SK-N-SH (cell line): Measurements from ENCODE around the gene NEDD8. TPM values are rescaled to one million over a fixed set of nuclear protein-coding genes. Genes with fewer than 3 reads are reported as not detected.
A peak's percentile ranks its signal among the peaks of the same experiment; 100 is the strongest.

Experiments
- CTCF ChIA-PET: fragments of 300-600, 350-600 bp; formaldehyde crosslinking; extraction: SDS; loops from one replicate; lab custom pipeline; 2021; lab: Yijun Ruan, JAX
- POLR2A ChIA-PET: fragments of 350-600 bp; sonication (Branson Sonifier 250); formaldehyde crosslinking; extraction: SDS; loops from one replicate; lab custom pipeline; 2020; ENCODE audit warnings: antibody characterized with exemption, inconsistent platforms; lab: Yijun Ruan, JAX
- DNase-seq: peaks from one replicate; pipeline ENCODE4 v3.0.0; 2012
- H2AFZ ChIP-seq: fragments of 200-600 bp; sonication (generic); 2 replicates; pipeline ENCODE4 v1.8.1; 2016; ENCODE audit warnings: antibody characterized with exemption, mild to moderate bottlenecking, low read depth
- H3F3A ChIP-seq: fragments of 200-600 bp; sonication (generic); replicated peaks from 2 replicates; pipeline ENCODE3; 2016; ENCODE audit warnings: antibody characterized with exemption, mild to moderate bottlenecking; ENCODE audit not compliant: insufficient read depth
- H3K27ac ChIP-seq, 2 experiments: fragments of 200-500 bp in 1 of 2; fragments of 200-600 bp in 1 of 2; sonication (Bioruptor generic) in 1 of 2; sonication (generic), shearing (Covaris generic) in 1 of 2; 2 replicates each; pipeline versions ENCODE4 v1.5.1 to v1.6.1; 2014 to 2016; ENCODE audit warnings: low read depth in 2 of 2, inconsistent platforms in 1 of 2, low read length in 1 of 2, mild to moderate bottlenecking in 1 of 2, mixed read lengths in 1 of 2
- H3K27me3 ChIP-seq: fragments of 200-600 bp; sonication (generic), shearing (Covaris generic); 2 replicates; pipeline ENCODE4 v1.6.1; 2016; ENCODE audit warnings: mixed run types; ENCODE audit not compliant: insufficient read depth
- H3K36me3 ChIP-seq, 2 experiments: fragments of 200-500 bp in 1 of 2; fragments of 200-600 bp in 1 of 2; sonication (Bioruptor generic) in 1 of 2; sonication (generic) in 1 of 2; replicated peaks in 1 of 2; 2 replicates each; pipeline versions ENCODE3 to v1.5.1; 2014 to 2016; ENCODE audit warnings: low read length in 1 of 2, mild to moderate bottlenecking in 1 of 2; ENCODE audit not compliant: insufficient read depth in 2 of 2, control insufficient read depth in 1 of 2
- H3K4me1 ChIP-seq, 2 experiments: fragments of 200-500 bp in 1 of 2; fragments of 200-600 bp in 1 of 2; sonication (Bioruptor generic) in 1 of 2; sonication (generic), shearing (Covaris generic) in 1 of 2; 2 replicates each; pipeline versions ENCODE4 v1.5.1 to v1.6.1; 2014 to 2016; ENCODE audit warnings: low read depth in 1 of 2, low read length in 1 of 2, mixed run types in 1 of 2; ENCODE audit not compliant: insufficient read depth in 2 of 2, control insufficient read depth in 1 of 2
- H3K4me2 ChIP-seq: fragments of 200-600 bp; sonication (generic), shearing (Covaris generic); 2 replicates; pipeline ENCODE4 v1.6.1; 2017; ENCODE audit warnings: mixed run types
- H3K4me3 ChIP-seq, 2 experiments: fragments of 200-500 bp in 1 of 2; fragments of 200-600 bp in 1 of 2; sonication (Bioruptor generic) in 1 of 2; sonication (generic), shearing (Covaris generic) in 1 of 2; 2 replicates each; pipeline versions ENCODE4 v1.5.1 to v1.8.1; 2014 to 2016; ENCODE audit warnings: low read depth in 2 of 2, inconsistent platforms in 1 of 2, low read length in 1 of 2, mild to moderate bottlenecking in 1 of 2, mixed read lengths in 1 of 2, moderate library complexity in 1 of 2
- H3K79me2 ChIP-seq: fragments of 200-600 bp; sonication (generic); 2 replicates; pipeline ENCODE4 v1.8.1; 2017; ENCODE audit warnings: mild to moderate bottlenecking; ENCODE audit not compliant: insufficient read depth
- H3K9ac ChIP-seq: fragments of 200-600 bp; sonication (generic); 2 replicates; pipeline ENCODE4 v1.6.1; 2017; ENCODE audit warnings: mixed run types
- H3K9me2 ChIP-seq: fragments of 200-600 bp; sonication (generic); 2 replicates; pipeline ENCODE4 v1.6.1; 2017; ENCODE audit warnings: mixed run types
- H3K9me3 ChIP-seq: fragments of 200-600 bp; sonication (generic); 2 replicates; pipeline ENCODE4 v1.6.1; 2017; ENCODE audit warnings: mixed run types, mild to moderate bottlenecking, moderate library complexity
- H4K20me1 ChIP-seq: fragments of 200-600 bp; sonication (generic); 2 replicates; pipeline ENCODE4 v1.6.1; 2017; ENCODE audit warnings: mild to moderate bottlenecking, mixed run types; ENCODE audit not compliant: insufficient read depth
- CHD2 ChIP-seq: fragments of 150-350 bp; IDR thresholded peaks from 2 replicates; pipeline ENCODE4 v1.6.1; 2018; ENCODE audit warnings: low read length; ENCODE audit not compliant: partially characterized antibody
- ELF1 ChIP-seq: IDR thresholded peaks from 2 replicates; pipeline ENCODE4 v1.4.0; 2012
- EP300 ChIP-seq, 2 experiments: IDR thresholded peaks; 2 replicates each; pipeline versions ENCODE4 v1.4.0 to v1.6.1; 2012; ENCODE audit warnings: borderline replicate concordance in 1 of 2, low read depth in 1 of 2, low read length in 1 of 2
- EZH2phosphoT487 ChIP-seq: fragments of 200-600 bp; sonication (generic); IDR thresholded peaks from 2 replicates; pipeline ENCODE4 v1.6.1; 2017; ENCODE audit warnings: low read depth, mixed run types, mild to moderate bottlenecking, antibody characterized with exemption, moderate library complexity, borderline replicate concordance
- FOSL2 ChIP-seq: IDR thresholded peaks from 2 replicates; pipeline ENCODE4 v1.4.0; 2012; ENCODE audit warnings: low read depth, mild to moderate bottlenecking, moderate library complexity, borderline replicate concordance
- GABPA ChIP-seq: IDR thresholded peaks from 2 replicates; pipeline ENCODE4 v1.4.0; 2012; ENCODE audit warnings: low read depth, mild to moderate bottlenecking
- MEF2A ChIP-seq: IDR thresholded peaks from 2 replicates; pipeline ENCODE4 v1.4.0; 2012; ENCODE audit warnings: low read depth, borderline replicate concordance
- MXI1 ChIP-seq: IDR thresholded peaks from 2 replicates; pipeline ENCODE4 v1.6.1; 2012; ENCODE audit warnings: mild to moderate bottlenecking, low read depth, low read length, improper control_type of control experiment
- POLR2AphosphoS5 ChIP-seq: IDR thresholded peaks from 2 replicates; pipeline ENCODE4 v1.6.1; 2012; ENCODE audit warnings: low read depth, low read length
- RAD21 ChIP-seq: IDR thresholded peaks from 2 replicates; pipeline ENCODE4 v1.6.1; 2012; ENCODE audit warnings: mild to moderate bottlenecking, low read length
- RCOR1 ChIP-seq: fragments of 150-350 bp; IDR thresholded peaks from 2 replicates; pipeline ENCODE4 v1.6.1; 2017; ENCODE audit warnings: antibody characterized with exemption, low read length
- RFX5 ChIP-seq: IDR thresholded peaks from 2 replicates; pipeline ENCODE4 v1.6.1; 2012; ENCODE audit warnings: mild to moderate bottlenecking, improper control_type of control experiment, low read length
- RXRA ChIP-seq: IDR thresholded peaks from 2 replicates; pipeline ENCODE4 v1.4.0; 2012; ENCODE audit warnings: low read depth, mild to moderate bottlenecking, borderline replicate concordance
- SIN3A ChIP-seq: IDR thresholded peaks from 2 replicates; pipeline ENCODE4 v1.6.1; 2012; ENCODE audit warnings: low read depth, mild to moderate bottlenecking, low read length, moderate library complexity, borderline replicate concordance
- SMC3 ChIP-seq: IDR thresholded peaks from 2 replicates; pipeline ENCODE4 v1.6.1; 2012; ENCODE audit warnings: low read depth, low read length, improper control_type of control experiment
- TAF1 ChIP-seq: IDR thresholded peaks from 2 replicates; pipeline ENCODE4 v1.6.1; 2012; ENCODE audit warnings: low read depth, mild to moderate bottlenecking, low read length, moderate library complexity, borderline replicate concordance
- TCF12 ChIP-seq: IDR thresholded peaks from 2 replicates; pipeline ENCODE4 v1.4.0; 2012
- TEAD4 ChIP-seq: IDR thresholded peaks from 2 replicates; pipeline ENCODE4 v1.4.0; 2012; ENCODE audit warnings: mild to moderate bottlenecking, borderline replicate concordance; ENCODE audit not compliant: insufficient read depth
- YY1 ChIP-seq: IDR thresholded peaks from 2 replicates; pipeline ENCODE4 v1.4.0; 2012; ENCODE audit warnings: low read depth, mild to moderate bottlenecking
- WGBS: methylation state at CpG from one replicate; pipeline ENCODE4 v1.1.6; 2017; ENCODE audit warnings: low lambda C conversion rate; 5-methylcytosine and 5-hydroxymethylcytosine counted together
- polyA plus RNA-seq, 3 experiments: library from polyadenylated mRNA; depleted of rRNA; stranded (reverse); fragments of >200 nt; gene quantifications; 2 replicates each; pipeline ENCODE4 v1.2.3, GENCODE V29; 2012
- TF ChIP-seq, protein P1 (sequence below): IDR thresholded peaks from 2 replicates; pipeline ENCODE4 v1.4.0; 2012; ENCODE audit warnings: low read depth, borderline replicate concordance
- TF ChIP-seq, protein P2 (sequence below): fragments of 150-350 bp; IDR thresholded peaks from 2 replicates; pipeline ENCODE4 v1.6.1; 2016; ENCODE audit warnings: mild to moderate bottlenecking, low read depth, low read length
- TF ChIP-seq, protein P3 (sequence below): fragments of 150-350 bp; IDR thresholded peaks from 2 replicates; pipeline ENCODE4 v1.6.1; 2017; ENCODE audit warnings: antibody characterized with exemption, low read length, low read depth, borderline replicate concordance

Gene NEDD8
- polyA plus RNA-seq, 1 of the 3 experiments (the other 2 are of a cell fraction), result 534 TPM

DNA sequence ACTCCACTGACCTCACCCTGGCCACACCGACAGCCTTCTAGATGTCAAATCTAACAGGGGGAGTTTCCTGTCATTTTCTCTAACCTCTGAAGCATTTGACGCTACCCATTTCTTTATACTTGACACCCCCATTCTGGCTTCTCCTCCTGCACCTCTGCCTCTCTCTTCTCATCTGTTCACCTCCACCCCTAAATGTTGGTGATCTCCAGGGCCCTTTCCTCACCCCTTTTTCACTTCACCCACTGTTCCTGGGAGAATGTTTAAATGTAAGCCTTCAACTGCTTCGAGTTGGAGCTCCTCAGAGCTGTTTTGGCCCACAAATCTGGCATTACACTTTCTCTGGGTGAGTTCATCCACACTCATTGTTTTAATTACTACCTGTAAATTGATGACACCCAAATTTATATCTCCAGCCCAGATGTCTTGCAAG, 39.7 kb upstream of the NEDD8 start:
- H3K27ac ChIP-seq, result peak overlapping the region in 1 of 2 experiments; percentile 26; a peak in 1 of 4 replicates
- H3K36me3 ChIP-seq, result peaks cover 0 to 17% of the 10 kb centered on the region in 2 experiments
- H3K4me3 ChIP-seq, result peak overlapping the region; percentile 82 to 83
- peak overlapping the region; percentile 96 for H2AFZ ChIP-seq
- POLR2A ChIA-PET, result interaction anchor here (0.6 to 1.7 kb wide), 12 partner anchors 9 to 1200 kb away, joined by 3 to 23 read pairs (median 4); partner anchors contain the start of genes CHMP4A, DHRS1, NOP9 and TINF2
- no peaks in the 10 kb centered on the region for H3K9me3 ChIP-seq
- 1% methylated on average over 3 of the region's 3 CpGs for WGBS
- no peaks in the 10 kb centered on the region for H3K27me3 ChIP-seq
- H4K20me1 ChIP-seq, result no peaks in the 10 kb centered on the region
- CTCF ChIA-PET, result interaction anchor here (0.5 to 4.9 kb wide), 10 partner anchors 10 to 57 kb away, joined by 3 to 37 read pairs (median 4); partner anchors contain the start of genes CIDEB and TINF2
- H3K79me2 ChIP-seq, result no peaks in the 10 kb centered on the region; the same call in 1 of the 2 replicates
- peak overlapping the region; percentile 88 for H3K4me2 ChIP-seq
- H3K9ac ChIP-seq, result peak overlapping the region; percentile 97
- no peak for DNase-seq
- H3K9me2 ChIP-seq, result no peaks in the 10 kb centered on the region
- H3K4me1 ChIP-seq, result peaks cover 6 to 10% of the 10 kb centered on the region in 2 experiments; a peak in 2 of 4 replicates
- H3F3A ChIP-seq, result no peaks in the 10 kb centered on the region
- TF ChIP-seq TAF1, result no peak
- TF ChIP-seq, all 33 proteins: peak for 0

DNA sequence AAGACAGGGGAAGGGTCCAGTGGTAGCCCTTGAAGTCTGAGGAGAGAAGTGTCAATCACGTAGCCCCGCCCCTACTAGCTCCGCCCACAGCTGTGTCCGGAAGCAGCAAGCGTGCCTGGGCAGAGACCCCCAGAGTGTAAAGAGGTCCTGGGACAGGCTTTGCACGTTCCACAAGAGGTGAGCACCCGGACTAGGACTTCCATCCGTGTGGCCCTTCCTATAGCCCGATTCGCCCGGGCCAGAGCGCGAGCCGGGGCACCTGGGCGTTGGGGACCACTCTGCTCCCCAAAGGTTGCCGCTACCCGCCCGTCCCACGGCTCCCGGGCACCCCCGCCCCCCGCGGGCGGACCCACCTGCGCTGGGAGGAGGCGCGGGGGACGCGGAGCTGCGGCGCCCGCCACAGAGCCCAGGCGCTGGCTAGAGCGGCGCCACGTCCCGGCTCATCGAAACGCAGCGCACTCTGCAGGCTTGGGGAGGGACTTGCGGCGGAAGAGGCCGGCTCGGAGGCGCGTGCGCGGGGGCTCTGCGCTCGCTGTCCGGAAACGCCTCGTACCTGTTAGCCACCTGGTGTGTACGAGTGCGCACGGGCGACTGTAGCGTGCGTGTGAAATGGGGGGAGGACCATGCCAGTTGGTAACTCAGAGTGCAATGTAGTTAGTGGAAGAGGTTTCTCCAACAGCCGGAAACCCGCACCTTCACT, 39.1 kb upstream of the NEDD8 start, which contains the start of gene RABGGTA:
TSS of gene RABGGTA (minus strand) at position 464 of the 700 bp plus-strand sequence. CDS start 482 bp downstream, outside the sequence.
- Histone ChIP-seq H3K27me3 (no peaks in the 10 kb centered on the region), H3K4me1 (peaks cover 6 to 10% of the 10 kb centered on the region in 2 experiments; a peak in 2 of 4 replicates), H3K27ac (peak within 1 kb of the TSS; percentile 87 to 95), H3K9me3 (no peaks in the 10 kb centered on the region), H3K36me3 (peaks cover 0 to 22% of the 10 kb centered on the region in 2 experiments), H3K79me2 (no peaks in the 10 kb centered on the region; the same call in 1 of the 2 replicates), H2AFZ (peak within 1 kb of the TSS; percentile 96), H3K4me3 (peak within 1 kb of the TSS; percentile 82 to 83), H3K9me2 (no peaks in the 10 kb centered on the region), H3K4me2 (peak within 1 kb of the TSS; percentile 88), H3F3A (no peaks in the 10 kb centered on the region), H4K20me1 (no peaks in the 10 kb centered on the region), H3K9ac (peak within 1 kb of the TSS; percentile 97)
- WGBS, result 4% methylated on average over 13 of the region's 61 CpGs
- ChIA-PET CTCF (interaction anchor here (0.5 to 4.9 kb wide), 14 partner anchors 8 to 57 kb away, joined by 3 to 37 read pairs (median 4); partner anchors contain the start of genes CIDEB and TINF2), POLR2A (interaction anchor here (0.7 to 1.7 kb wide), 13 partner anchors 9 to 157 kb away, joined by 3 to 23 read pairs (median 4); partner anchors contain the start of genes CHMP4A, DHRS1, MDP1 and NOP9)
- DNase-seq, result peak; percentile 97
- TF ChIP-seq EP300 (IDR thresholded peaks at IDR 0.05; ENCODE audit: borderline replicate concordance in 1 of 2, low read depth in 1 of 2, low read length in 1 of 2), result peak in 1 of 2 experiments; percentile 62; a peak in 2 of 4 replicates
- TF ChIP-seq RAD21, result no peak
- TF ChIP-seq SMC3, result peak; percentile 30; the same call in 1 of the 2 replicates
- TF ChIP-seq POLR2AphosphoS5, result peak; percentile 63
- TF ChIP-seq, protein P1, sequence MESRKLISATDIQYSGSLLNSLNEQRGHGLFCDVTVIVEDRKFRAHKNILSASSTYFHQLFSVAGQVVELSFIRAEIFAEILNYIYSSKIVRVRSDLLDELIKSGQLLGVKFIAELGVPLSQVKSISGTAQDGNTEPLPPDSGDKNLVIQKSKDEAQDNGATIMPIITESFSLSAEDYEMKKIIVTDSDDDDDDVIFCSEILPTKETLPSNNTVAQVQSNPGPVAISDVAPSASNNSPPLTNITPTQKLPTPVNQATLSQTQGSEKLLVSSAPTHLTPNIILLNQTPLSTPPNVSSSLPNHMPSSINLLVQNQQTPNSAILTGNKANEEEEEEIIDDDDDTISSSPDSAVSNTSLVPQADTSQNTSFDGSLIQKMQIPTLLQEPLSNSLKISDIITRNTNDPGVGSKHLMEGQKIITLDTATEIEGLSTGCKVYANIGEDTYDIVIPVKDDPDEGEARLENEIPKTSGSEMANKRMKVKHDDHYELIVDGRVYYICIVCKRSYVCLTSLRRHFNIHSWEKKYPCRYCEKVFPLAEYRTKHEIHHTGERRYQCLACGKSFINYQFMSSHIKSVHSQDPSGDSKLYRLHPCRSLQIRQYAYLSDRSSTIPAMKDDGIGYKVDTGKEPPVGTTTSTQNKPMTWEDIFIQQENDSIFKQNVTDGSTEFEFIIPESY, result no peak
- peak; percentile 68 for TF ChIP-seq GABPA
- peak; percentile 59 for TF ChIP-seq ELF1
- no peak for TF ChIP-seq YY1
- TF ChIP-seq MXI1, result peak; percentile 85; the same call in 1 of the 2 replicates
- TF ChIP-seq FOSL2, result no peak
- TF ChIP-seq SIN3A, result no peak; the same call in 1 of the 2 replicates
- no peak for TF ChIP-seq MEF2A
- peak; percentile 55; the same call in 1 of the 2 replicates for TF ChIP-seq RFX5
- TF ChIP-seq, protein P2, sequence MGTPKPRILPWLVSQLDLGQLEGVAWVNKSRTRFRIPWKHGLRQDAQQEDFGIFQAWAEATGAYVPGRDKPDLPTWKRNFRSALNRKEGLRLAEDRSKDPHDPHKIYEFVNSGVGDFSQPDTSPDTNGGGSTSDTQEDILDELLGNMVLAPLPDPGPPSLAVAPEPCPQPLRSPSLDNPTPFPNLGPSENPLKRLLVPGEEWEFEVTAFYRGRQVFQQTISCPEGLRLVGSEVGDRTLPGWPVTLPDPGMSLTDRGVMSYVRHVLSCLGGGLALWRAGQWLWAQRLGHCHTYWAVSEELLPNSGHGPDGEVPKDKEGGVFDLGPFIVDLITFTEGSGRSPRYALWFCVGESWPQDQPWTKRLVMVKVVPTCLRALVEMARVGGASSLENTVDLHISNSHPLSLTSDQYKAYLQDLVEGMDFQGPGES, result no peak
- TF ChIP-seq TCF12, result no peak
- TF ChIP-seq RCOR1, result peak; percentile 60
- TF ChIP-seq CHD2, result peak; percentile 81
- no peak for TF ChIP-seq TEAD4
- peak; percentile 84 for TF ChIP-seq TAF1
- TF ChIP-seq, protein P3, sequence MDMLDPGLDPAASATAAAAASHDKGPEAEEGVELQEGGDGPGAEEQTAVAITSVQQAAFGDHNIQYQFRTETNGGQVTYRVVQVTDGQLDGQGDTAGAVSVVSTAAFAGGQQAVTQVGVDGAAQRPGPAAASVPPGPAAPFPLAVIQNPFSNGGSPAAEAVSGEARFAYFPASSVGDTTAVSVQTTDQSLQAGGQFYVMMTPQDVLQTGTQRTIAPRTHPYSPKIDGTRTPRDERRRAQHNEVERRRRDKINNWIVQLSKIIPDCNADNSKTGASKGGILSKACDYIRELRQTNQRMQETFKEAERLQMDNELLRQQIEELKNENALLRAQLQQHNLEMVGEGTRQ, result no peak
- TF ChIP-seq EZH2phosphoT487, result no peak
- TF ChIP-seq RXRA, result no peak
